HCT116 (cell line): Measurements from ENCODE around the gene DNAJB8. TPM values are rescaled to one million over a fixed set of nuclear protein-coding genes. Genes with fewer than 3 reads are reported as not detected.

ENCODE experiments used
- ATAC-seq: fragments of 200-7000 bp; cut with Tn5 transposase; 2 replicates; pipeline ENCODE4 v1.9.1; 2020; ENCODE audit warnings: mild to moderate bottlenecking, moderate library complexity
- BruUV-seq: library from RNA; stranded (reverse); fragments of 400-500 nt; replicated peaks from 2 replicates; lab custom pipeline; 2021; lab: Mats Ljungman, UMichigan
- CTCF ChIA-PET: fragments of 300-600 bp; sonication (Branson Sonifier 250); formaldehyde crosslinking; loops from one replicate; lab custom pipeline; 2021; ENCODE audit warnings: antibody characterized with exemption; lab: Charles Lee
- POLR2A ChIA-PET: fragments of 300-600, 350-600 bp; sonication (Branson Sonifier 250); formaldehyde crosslinking; loops from one replicate; lab custom pipeline; 2021; ENCODE audit warnings: antibody characterized with exemption; lab: Charles Lee
- RAD21 ChIA-PET, 2 experiments: fragments of 300-600 bp; sonication (Branson Sonifier 250); formaldehyde crosslinking; loops; one replicate each; lab custom pipeline; 2023; ENCODE audit warnings: low total read pairs in 2 of 2; ENCODE audit not compliant: uncharacterized antibody in 2 of 2, unreplicated experiment in 2 of 2, low non-redundant PET in 1 of 2; lab: Charles Lee
- DNase-seq: peaks from one replicate; pipeline ENCODE4 v3.0.0-alpha.2; 2010; ENCODE audit warnings: low read depth, low spot score
- H2AFZ ChIP-seq: fragments of 200-600 bp; shearing (Covaris generic), sonication (generic); 2 replicates; pipeline ENCODE4 v1.6.1; 2017; ENCODE audit warnings: low read depth, mixed run types, mixed read lengths, antibody characterized with exemption, low read length; ENCODE audit not compliant: poor library complexity, severe bottlenecking
- H3K27ac ChIP-seq: 2 replicates; pipeline ENCODE4 v1.5.1; 2012; ENCODE audit warnings: low read depth, low read length
- H3K27me3 ChIP-seq: fragments of 200-600 bp; sonication (generic); 2 replicates; pipeline ENCODE4 v1.6.1; 2016; ENCODE audit warnings: mixed run types, low read length, mixed read lengths; ENCODE audit not compliant: insufficient read depth
- H3K36me3 ChIP-seq, 2 experiments: fragments of 200-500 bp in 1 of 2; fragments of 200-600 bp in 1 of 2; sonication (Bioruptor generic) in 1 of 2; sonication (generic) in 1 of 2; 2 replicates each; pipeline versions ENCODE4 v1.5.1 to v1.6.1; 2014 to 2016; ENCODE audit warnings: low read length in 2 of 2, inconsistent platforms in 1 of 2, mixed read lengths in 1 of 2, mixed run types in 1 of 2; ENCODE audit not compliant: insufficient read depth in 2 of 2, control insufficient read depth in 1 of 2
- H3K4me1 ChIP-seq, 2 experiments: fragments of 200-600 bp in 1 of 2; sonication (generic) in 1 of 2; 2 replicates each; pipeline versions ENCODE4 v1.5.1 to v1.6.1; 2012 to 2017; ENCODE audit warnings: low read length in 2 of 2, inconsistent platforms in 1 of 2, mild to moderate bottlenecking in 1 of 2, mixed read lengths in 1 of 2, mixed run types in 1 of 2, moderate library complexity in 1 of 2; ENCODE audit not compliant: insufficient read depth in 2 of 2, control insufficient read depth in 1 of 2
- H3K4me2 ChIP-seq: fragments of 200-600 bp; sonication (generic); 2 replicates; pipeline ENCODE4 v1.6.1; 2017; ENCODE audit warnings: mixed run types, low read length, mixed read lengths
- H3K4me3 ChIP-seq, 2 experiments: fragments of 200-600 bp in 1 of 2; sonication (generic) in 1 of 2; replicated peaks in 1 of 2; 2 replicates each; pipeline ENCODE4 v1.5.1; 2011 to 2016; ENCODE audit warnings: low read length in 2 of 2, control low read depth in 1 of 2, low read depth in 1 of 2, mild to moderate bottlenecking in 1 of 2, mixed read lengths in 1 of 2, mixed run types in 1 of 2
- H3K79me2 ChIP-seq: fragments of 200-600 bp; sonication (generic); 2 replicates; pipeline ENCODE4 v1.6.1; 2017; ENCODE audit warnings: mild to moderate bottlenecking, mixed run types, low read length, moderate library complexity, mixed read lengths; ENCODE audit not compliant: insufficient read depth
- H3K9ac ChIP-seq: fragments of 200-600 bp; sonication (generic); 2 replicates; pipeline ENCODE4 v1.6.1; 2016; ENCODE audit warnings: low read length, mixed read lengths
- H3K9me2 ChIP-seq: fragments of 200-600 bp; sonication (generic), shearing (Covaris generic); 2 replicates; pipeline ENCODE4 v1.6.1; 2017; ENCODE audit warnings: mixed run types, mild to moderate bottlenecking, moderate library complexity; ENCODE audit not compliant: insufficient read depth
- H3K9me3 ChIP-seq, 2 experiments: fragments of 200-500 bp in 1 of 2; fragments of 200-600 bp in 1 of 2; sonication (Bioruptor generic) in 1 of 2; sonication (generic) in 1 of 2; 2 replicates each; pipeline ENCODE4 v1.6.1; 2014 to 2017; ENCODE audit warnings: low read length in 2 of 2, mixed read lengths in 2 of 2, inconsistent platforms in 1 of 2, low read depth in 1 of 2, mild to moderate bottlenecking in 1 of 2, mixed run types in 1 of 2, moderate library complexity in 1 of 2; ENCODE audit not compliant: control insufficient read depth in 1 of 2, insufficient read depth in 1 of 2
- H4K20me1 ChIP-seq: fragments of 200-600 bp; sonication (generic), shearing (Covaris generic); 2 replicates; pipeline ENCODE4 v1.6.1; 2017; ENCODE audit warnings: mixed run types, mild to moderate bottlenecking, moderate library complexity; ENCODE audit not compliant: insufficient read depth
- ATF3 ChIP-seq: IDR thresholded peaks from 2 replicates; pipeline ENCODE4 v1.6.1; 2012
- CBX3 ChIP-seq: IDR thresholded peaks from 2 replicates; pipeline ENCODE4 v1.6.1; 2012; ENCODE audit warnings: low read depth
- CEBPB ChIP-seq: IDR thresholded peaks from 2 replicates; pipeline ENCODE4 v1.6.1; 2012; ENCODE audit warnings: low read depth
- ELF1 ChIP-seq: IDR thresholded peaks from 2 replicates; pipeline ENCODE4 v1.6.1; 2012; ENCODE audit warnings: low read depth, borderline replicate concordance
- EZH2phosphoT487 ChIP-seq: fragments of 200-600 bp; IDR thresholded peaks from 2 replicates; pipeline ENCODE4 v1.6.1; 2018; ENCODE audit warnings: antibody characterized with exemption, borderline replicate concordance
- FOSL1 ChIP-seq: IDR thresholded peaks from 2 replicates; pipeline ENCODE4 v1.6.1; 2012; ENCODE audit warnings: low read depth
- JUND ChIP-seq: IDR thresholded peaks from 2 replicates; pipeline ENCODE4 v1.6.1; 2012
- MAX ChIP-seq: IDR thresholded peaks from 2 replicates; pipeline ENCODE4 v1.6.1; 2012
- POLR2A ChIP-seq: IDR thresholded peaks from 2 replicates; pipeline ENCODE4 v1.7.0; 2011; ENCODE audit warnings: borderline replicate concordance; ENCODE audit not compliant: insufficient read depth, insufficient read length; ENCODE audit errors: extremely low read depth
- POLR2AphosphoS5 ChIP-seq: IDR thresholded peaks from 2 replicates; pipeline ENCODE4 v1.6.1; 2011; ENCODE audit warnings: mild to moderate bottlenecking, low read depth, low read length, moderate library complexity
- RAD21 ChIP-seq: IDR thresholded peaks from 2 replicates; pipeline ENCODE4 v1.6.1; 2012; ENCODE audit warnings: low read depth, mild to moderate bottlenecking
- REST ChIP-seq: IDR thresholded peaks from 2 replicates; pipeline ENCODE4 v1.6.1; 2012; ENCODE audit warnings: low read depth
- SIN3A ChIP-seq: IDR thresholded peaks from 2 replicates; pipeline ENCODE4 v1.6.1; 2012; ENCODE audit warnings: low read depth
- SP1 ChIP-seq: IDR thresholded peaks from 2 replicates; pipeline ENCODE4 v1.6.1; 2012; ENCODE audit warnings: low read depth
- SRF ChIP-seq: IDR thresholded peaks from 2 replicates; pipeline ENCODE4 v1.6.1; 2012; ENCODE audit warnings: low read depth
- ZFX ChIP-seq: fragments of 450-650 bp; IDR thresholded peaks from 2 replicates; pipeline ENCODE4 v1.6.1; 2017
- ZNF274 ChIP-seq: fragments of 200-500 bp; sonication (Bioruptor generic); IDR thresholded peaks from 2 replicates; pipeline ENCODE4 v1.6.1; 2014; ENCODE audit warnings: mild to moderate bottlenecking, low read depth, low read length, inconsistent platforms
- intact Hi-C: fragments of 100-400 bp; cut with micrococcal nuclease; formaldehyde crosslinking; loops from 2 replicates; pipeline ENCODE4 v1.10.0; 2022
- total RNA-seq: library from RNA; stranded (reverse); gene quantifications from one replicate; pipeline ENCODE4 v1.2.1, GENCODE V29; 2021; ENCODE audit not compliant: unreplicated experiment
- TF ChIP-seq, protein P1 (sequence below), 3 experiments: fragments of 200-600 bp in 1 of 3; sonication (generic) in 1 of 3; IDR thresholded peaks in 2 of 3; conservative IDR thresholded peaks in 1 of 3; 2 replicates each; pipeline ENCODE4 v1.5.1; 2012 to 2017; ENCODE audit warnings: low read depth in 2 of 3, low read length in 2 of 3, antibody characterized with exemption in 1 of 3, borderline replicate concordance in 1 of 3, control low read depth in 1 of 3, mild to moderate bottlenecking in 1 of 3, mixed read lengths in 1 of 3, mixed run types in 1 of 3, moderate library complexity in 1 of 3; ENCODE audit not compliant: insufficient read depth in 1 of 3

The DNAJB8 gene
- total RNA-seq, 1 experiment from 2014 or later, result not detected

DNA sequence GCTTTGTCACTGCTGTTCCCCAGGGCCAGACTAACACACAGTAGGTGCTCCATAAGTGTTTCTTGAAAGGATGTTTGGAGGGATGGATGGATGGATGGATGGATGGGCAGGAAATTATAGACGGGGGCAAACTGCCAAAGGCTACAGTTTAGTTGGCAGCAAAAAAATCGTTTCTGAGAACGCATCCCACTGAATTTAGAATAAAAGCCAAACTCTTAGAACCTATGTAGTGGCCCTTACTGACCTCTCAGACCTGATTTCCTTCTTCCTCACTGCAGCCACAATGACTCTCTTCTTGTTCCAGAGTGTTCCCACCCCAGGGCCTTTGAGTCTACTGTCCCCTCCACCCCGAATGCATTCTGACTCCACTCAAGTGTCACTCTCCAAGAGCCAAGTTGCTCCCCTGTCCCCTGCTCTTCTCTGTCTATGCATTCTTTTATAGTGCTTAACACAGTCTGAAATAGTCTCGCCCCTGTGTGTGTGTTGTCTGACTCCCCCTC is 31.5 kb upstream of the DNAJB8 start:
- H3K79me2 ChIP-seq, result peaks cover 7% of the 10 kb centered on the region; the same call in 1 of the 2 replicates
- no peaks in the 10 kb centered on the region; a peak in 1 of 4 replicates for H3K36me3 ChIP-seq
- H3K9ac ChIP-seq, result no peak overlapping the region
- DNase-seq, result no peak
- RAD21 ChIA-PET, result no interaction called here
- BruUV-seq, result no TSS peak
- H3K4me1 ChIP-seq, result peaks cover 0 to 6% of the 10 kb centered on the region in 2 experiments; a peak in 2 of 4 replicates
- H3K4me3 ChIP-seq, result no peak overlapping the region
- no peak overlapping the region for H2AFZ ChIP-seq
- no peaks in the 10 kb centered on the region for H3K9me2 ChIP-seq
- no peak for TF ChIP-seq ATF3
- no peak for TF ChIP-seq JUND
- no peak for TF ChIP-seq ZFX
- TF ChIP-seq CBX3, result no peak
- no peak for TF ChIP-seq ELF1
- TF ChIP-seq EZH2phosphoT487, result no peak
- TF ChIP-seq FOSL1, result no peak
- no peak for TF ChIP-seq POLR2AphosphoS5
- TF ChIP-seq SIN3A, result no peak
- TF ChIP-seq RAD21, result no peak
- no peak for TF ChIP-seq SRF
- no peak for TF ChIP-seq POLR2A
- TF ChIP-seq CEBPB, result no peak
- no peak for TF ChIP-seq ZNF274
- TF ChIP-seq SP1, result no peak
- no peak for TF ChIP-seq MAX
- TF ChIP-seq, protein P1, sequence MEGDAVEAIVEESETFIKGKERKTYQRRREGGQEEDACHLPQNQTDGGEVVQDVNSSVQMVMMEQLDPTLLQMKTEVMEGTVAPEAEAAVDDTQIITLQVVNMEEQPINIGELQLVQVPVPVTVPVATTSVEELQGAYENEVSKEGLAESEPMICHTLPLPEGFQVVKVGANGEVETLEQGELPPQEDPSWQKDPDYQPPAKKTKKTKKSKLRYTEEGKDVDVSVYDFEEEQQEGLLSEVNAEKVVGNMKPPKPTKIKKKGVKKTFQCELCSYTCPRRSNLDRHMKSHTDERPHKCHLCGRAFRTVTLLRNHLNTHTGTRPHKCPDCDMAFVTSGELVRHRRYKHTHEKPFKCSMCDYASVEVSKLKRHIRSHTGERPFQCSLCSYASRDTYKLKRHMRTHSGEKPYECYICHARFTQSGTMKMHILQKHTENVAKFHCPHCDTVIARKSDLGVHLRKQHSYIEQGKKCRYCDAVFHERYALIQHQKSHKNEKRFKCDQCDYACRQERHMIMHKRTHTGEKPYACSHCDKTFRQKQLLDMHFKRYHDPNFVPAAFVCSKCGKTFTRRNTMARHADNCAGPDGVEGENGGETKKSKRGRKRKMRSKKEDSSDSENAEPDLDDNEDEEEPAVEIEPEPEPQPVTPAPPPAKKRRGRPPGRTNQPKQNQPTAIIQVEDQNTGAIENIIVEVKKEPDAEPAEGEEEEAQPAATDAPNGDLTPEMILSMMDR (IDR thresholded peaks at IDR 0.05 in 2 of 3, conservative IDR thresholded peaks at IDR 0.05 in 1 of 3; ENCODE audit: borderline replicate concordance in 1 of 3, insufficient read depth in 1 of 3, low read depth in 2 of 3, low read length in 2 of 3), result no peak; a peak in 1 of 6 replicates
- no peak for TF ChIP-seq REST
- TF ChIP-seq, all 23 proteins: peak for 0
- ChIA-PET CTCF (no interaction called here), POLR2A (no interaction called here)
- H3K4me2 ChIP-seq, result no peak overlapping the region
- intact Hi-C loops, result loop anchor here (5.0 kb wide), 1 partner anchor 271 kb away; no protein-coding TSS in a partner anchor
- no peak overlapping the region for H3K27ac ChIP-seq
- no peak for ATAC-seq
- no peaks in the 10 kb centered on the region for H3K9me3 ChIP-seq
- H4K20me1 ChIP-seq, result no peaks in the 10 kb centered on the region
- H3K27me3 ChIP-seq, result no peaks in the 10 kb centered on the region
